ENCODE results near the gene RAB36. TPM values are rescaled to one million over a fixed set of nuclear protein-coding genes. Genes with fewer than 3 reads are reported as not detected.

RAB36 gene
- total and polyA plus RNA-seq, 9 of the 15 experiments (the other 6 are each of a cell fraction or from before 2014, with no cell fraction given) = 0.04 to 0.50 (median 0.08) TPM; not detected in 3

- H3K4me1 ChIP-seq (replicated peaks in 1 of 2; ENCODE audit: control insufficient read depth in 2 of 2, insufficient read depth in 2 of 2, low read length in 2 of 2) = peaks cover 0 to 33% of the 10 kb centered on the region in 2 experiments; a peak in 2 of 5 replicates
- H4K20me1 ChIP-seq (replicated peaks; ENCODE audit: control insufficient read depth, insufficient read depth, low read length) = peaks cover 98% of the 10 kb centered on the region
- peak overlapping the region in 1 of 2 experiments; percentile 21; a peak in 2 of 4 replicates for H3K9ac ChIP-seq (ENCODE audit: insufficient read depth in 1 of 2, low read depth in 2 of 2, low read length in 2 of 2)
- BruUV-seq (replicated peaks) = no TSS peak
- H2AFZ ChIP-seq (ENCODE audit: low read depth, low read length) = no peak overlapping the region
- no peak overlapping the region for H3K4me2 ChIP-seq (ENCODE audit: insufficient read depth, low read length)
- POLR2A ChIA-PET = interaction anchor here (0.5 to 19.9 kb wide), 13 partner anchors 7 to 193 kb away, joined by 3 to 414 read pairs (median 4); partner anchors contain the start of gene GNAZ
- CTCF ChIA-PET (ENCODE audit: low intra/inter-chr PET ratio) = interaction anchor here (2.1 kb wide), 1 partner anchor 19 kb away, joined by 5 read pairs; no protein-coding TSS in a partner anchor
- ATAC-seq (no peak), FAIRE-seq (no peak), DNase-seq (ENCODE audit: extremely low read depth in 1 of 4, low spot score in 3 of 4) (peak in 2 of 4 experiments; percentile 57 to 64)
- H3K9me1 ChIP-seq (ENCODE audit: control insufficient read depth, insufficient read depth, low read length) = peaks cover 12% of the 10 kb centered on the region
- peaks cover 61 to 100% of the 10 kb centered on the region in 2 experiments for H3K27me3 ChIP-seq (ENCODE audit: control insufficient read depth in 2 of 2, insufficient read depth in 2 of 2, low read length in 2 of 2)
- intact Hi-C loops (cut with micrococcal nuclease) = no loop called here
- H3K79me2 ChIP-seq (ENCODE audit: control insufficient read depth, insufficient read depth, low read length) = no peaks in the 10 kb centered on the region
- 2% methylated on average over 7 of the region's 7 CpGs for WGBS (ENCODE audit: insufficient coverage, low coverage, missing lambda C conversion rate)
- H3K9me3 ChIP-seq (replicated peaks; ENCODE audit: control insufficient read depth, insufficient read depth, low read depth, low read length) = no peaks in the 10 kb centered on the region
- H3K27ac ChIP-seq (ENCODE audit: extremely low read depth, low read depth, low read length) = no peak overlapping the region
- no peak overlapping the region for H3K4me3 ChIP-seq
- no peaks in the 10 kb centered on the region for H3K36me3 ChIP-seq (ENCODE audit: control insufficient read depth, insufficient read depth, low read length)
- in situ Hi-C loops (cut with MboI) = no loop called here
- TF ChIP-seq ZNF184 (CRISPR knock-in tag; IDR thresholded peaks at IDR 0.05) (peak; percentile 65; the same call in 1 of the 2 replicates), NCOA2 (IDR thresholded peaks at IDR 0.05; ENCODE audit: partially characterized antibody in 2 of 2) (no peak), MEF2A (IDR thresholded peaks at IDR 0.05; ENCODE audit: control insufficient read depth, low read depth, low read length) (no peak), TCF3 (CRISPR knock-in tag; IDR thresholded peaks at IDR 0.05) (no peak), TBP (optimal IDR thresholded peaks at IDR 0.05; ENCODE audit: low read depth, low read length) (peak; percentile 19), MCM7 (IDR thresholded peaks at IDR 0.05) (peak in 1 of 2 experiments; percentile 91; a peak in 2 of 4 replicates), ZC3H8 (IDR thresholded peaks at IDR 0.05) (no peak), ZBTB40 (IDR thresholded peaks at IDR 0.05) (no peak), ZBTB40 (CRISPR knock-in tag; IDR thresholded peaks at IDR 0.05) (peak; percentile 42; the same call in 1 of the 2 replicates), ETS1 (conservative IDR thresholded peaks at IDR 0.05; ENCODE audit: control insufficient read depth, low read depth, low read length) (0 out of 2 replicates have a peak, but pooled peaks have one; percentile 5), SMAD4 (CRISPR knock-in tag; conservative IDR thresholded peaks at IDR 0.05) (no peak)
Observed at GRCh38 chr22:23108249-23109078, 36.8 kb upstream of the RAB36 start.

Data from K562 (cell line).